Measurements from ENCODE around the gene KCNAB1. TPM values are rescaled to one million over a fixed set of nuclear protein-coding genes. Genes with fewer than 3 reads are reported as not detected.
"Not testable (repeated sequence)": the region's sequence is repeated elsewhere in the genome, so short reads cannot be mapped to it uniquely, and the experiment has no call there.

Gene KCNAB1
- polyA plus RNA-seq, 1 experiment = 0.07 TPM

- no peaks in the 10 kb centered on the region for H3K9me3 ChIP-seq (ENCODE audit: control insufficient read depth, insufficient read depth, low read length)
- H3K27me3 ChIP-seq (ENCODE audit: control insufficient read depth, insufficient read depth, low read length) = peaks cover 3% of the 10 kb centered on the region
- DNase-seq (ENCODE audit: low read depth, low spot score) = no peak
- CTCF ChIA-PET = interaction anchor here (1.3 to 1.9 kb wide), 2 partner anchors 15 to 39 kb away, joined by 5 read pairs; no protein-coding TSS in a partner anchor
- no peak overlapping the region for H3K4me3 ChIP-seq (ENCODE audit: low read depth, low read length)
- no peak overlapping the region for H3K27ac ChIP-seq (ENCODE audit: low read depth, low read length)
- POLR2A ChIA-PET = no interaction called here
- TF ChIP-seq CTCF (IDR thresholded peaks at IDR 0.05; ENCODE audit: low read depth, low read length) = no peak
Measured at GRCh38 chr3:156189927-156190326, 69.5 kb downstream of the KCNAB1 start.

GRCh38 chr3:156194945-156195344 lies 74.6 kb downstream of the KCNAB1 start:
- POLR2A ChIA-PET; DNase-seq (ENCODE audit: low read depth, low spot score); H3K27ac ChIP-seq (ENCODE audit: low read depth, low read length); H3K4me3 ChIP-seq (ENCODE audit: low read depth, low read length); H3K9me3 ChIP-seq (ENCODE audit: control insufficient read depth, insufficient read depth, low read length); H3K27me3 ChIP-seq (ENCODE audit: control insufficient read depth, insufficient read depth, low read length); CTCF ChIA-PET: not testable (repeated sequence)

GRCh38 chr3:156197152-156197551 lies 76.8 kb downstream of the KCNAB1 start:
- H3K27me3 ChIP-seq (ENCODE audit: control insufficient read depth, insufficient read depth, low read length); H3K4me3 ChIP-seq (ENCODE audit: low read depth, low read length); DNase-seq (ENCODE audit: low read depth, low spot score); H3K27ac ChIP-seq (ENCODE audit: low read depth, low read length); POLR2A ChIA-PET; H3K9me3 ChIP-seq (ENCODE audit: control insufficient read depth, insufficient read depth, low read length); CTCF ChIA-PET: not testable (repeated sequence)

GRCh38 chr3:156201411-156202405 lies 81.3 kb downstream of the KCNAB1 start:
- DNase-seq (ENCODE audit: low read depth, low spot score) = no peak
- Histone ChIP-seq H3K9me3 (ENCODE audit: control insufficient read depth, insufficient read depth, low read length) (peaks cover 3% of the 10 kb centered on the region; the same call in 1 of the 2 replicates), H3K4me3 (ENCODE audit: low read depth, low read length) (no peak overlapping the region), H3K27ac (ENCODE audit: low read depth, low read length) (no peak overlapping the region), H3K27me3 (ENCODE audit: control insufficient read depth, insufficient read depth, low read length) (no peaks in the 10 kb centered on the region)
- ChIA-PET POLR2A (no interaction called here), CTCF (no interaction called here)
- TF ChIP-seq CTCF (IDR thresholded peaks at IDR 0.05; ENCODE audit: low read depth, low read length) = no peak

- Histone ChIP-seq H3K9me3 (ENCODE audit: control insufficient read depth, insufficient read depth, low read length) (no peaks in the 10 kb centered on the region), H3K27ac (ENCODE audit: low read depth, low read length) (no peak overlapping the region), H3K27me3 (ENCODE audit: control insufficient read depth, insufficient read depth, low read length) (no peaks in the 10 kb centered on the region), H3K4me3 (ENCODE audit: low read depth, low read length) (no peak overlapping the region)
- no peak for TF ChIP-seq CTCF (IDR thresholded peaks at IDR 0.05; ENCODE audit: low read depth, low read length)
- POLR2A ChIA-PET = no interaction called here
- CTCF ChIA-PET = no interaction called here
- DNase-seq (ENCODE audit: low read depth, low spot score) = no peak
Measured at GRCh38 chr3:156206157-156206556, 85.8 kb downstream of the KCNAB1 start.

All from AG04450 (cell line).